ENCODE results near the gene PCP4L1. TPM values are rescaled to one million over a fixed set of nuclear protein-coding genes. Genes with fewer than 3 reads are reported as not detected.
"Not testable (repeated sequence)": the region's sequence is repeated elsewhere in the genome, so short reads cannot be mapped to it uniquely, and the experiment has no call there.

The PCP4L1 gene
- total RNA-seq, 1 donor: not detected

GRCh38 chr1:161311595-161312181 is 53.1 kb downstream of the PCP4L1 start:
- peaks cover 21% of the 10 kb centered on the region for H3K4me1 ChIP-seq (ENCODE audit: insufficient read depth, low read length)
- H3K4me3 ChIP-seq (ENCODE audit: low read length): no peak overlapping the region
- H3K9me3 ChIP-seq (ENCODE audit: low read depth, low read length): no peaks in the 10 kb centered on the region
- no peaks in the 10 kb centered on the region for H3K27me3 ChIP-seq (ENCODE audit: insufficient read depth, low read length)

- H3K27me3 ChIP-seq (ENCODE audit: insufficient read depth, low read length): no peaks in the 10 kb centered on the region
- peak overlapping the region; percentile 78 for H3K4me3 ChIP-seq (ENCODE audit: low read length)
- H3K4me1 ChIP-seq (ENCODE audit: insufficient read depth, low read length): peaks cover 13% of the 10 kb centered on the region
- H3K9me3 ChIP-seq (ENCODE audit: low read depth, low read length): no peaks in the 10 kb centered on the region
Measured at GRCh38 chr1:161313554-161314200, 55.1 kb downstream of the PCP4L1 start.

DNA sequence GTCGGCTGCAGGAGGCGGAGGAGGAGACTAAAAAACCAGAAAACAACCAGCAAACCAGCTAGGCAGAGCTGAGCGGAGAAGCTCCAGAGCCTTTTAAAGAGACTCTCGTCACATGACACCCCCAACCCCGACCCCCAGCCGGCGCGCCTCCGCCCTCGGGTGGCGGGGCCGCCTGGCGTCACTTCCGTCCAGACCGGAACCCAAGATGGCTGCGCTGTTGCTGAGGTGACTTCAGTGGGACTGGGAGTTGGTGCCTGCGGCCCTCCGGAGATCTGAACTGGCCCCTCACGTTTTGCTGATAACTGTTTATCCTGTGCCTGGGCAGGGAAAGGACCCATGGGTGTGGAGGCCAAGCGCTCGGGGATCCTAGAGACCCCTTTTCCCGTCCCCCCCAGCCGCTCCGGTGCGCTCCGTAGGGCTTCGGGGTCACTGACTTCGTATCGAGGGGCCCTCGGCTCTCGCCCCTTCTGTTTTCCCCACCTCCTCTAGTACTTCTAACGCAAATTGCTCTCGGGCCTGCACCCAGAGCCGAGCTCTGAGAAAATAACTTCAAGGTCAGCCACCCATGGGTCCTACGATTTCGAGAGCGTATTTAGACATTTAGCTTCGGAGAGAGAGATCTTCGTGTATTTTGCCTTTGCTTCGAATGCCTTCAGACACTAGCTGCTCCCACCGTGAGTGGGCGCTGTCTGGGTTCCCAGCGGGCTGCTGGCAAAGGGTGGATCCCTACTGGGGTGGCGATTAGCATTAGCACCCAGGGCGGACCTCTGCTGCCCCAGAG is 55.8 kb downstream of the PCP4L1 start, which contains the start of gene SDHC:
Gene SDHC, plus strand, starts transcription at position 181 of the 781 bp plus-strand sequence. Its CDS starts 25 bp downstream, at position 206.
- H3K4me1 ChIP-seq (ENCODE audit: insufficient read depth, low read length): peaks cover 13% of the 10 kb centered on the region
- no peaks in the 10 kb centered on the region for H3K9me3 ChIP-seq (ENCODE audit: low read depth, low read length)
- H3K27me3 ChIP-seq (ENCODE audit: insufficient read depth, low read length): no peaks in the 10 kb centered on the region
- peak within 1 kb of the TSS; percentile 78 for H3K4me3 ChIP-seq (ENCODE audit: low read length)

GRCh38 chr1:161315841-161316674 is 57.5 kb downstream of the PCP4L1 start:
- not testable (repeated sequence) for H3K4me3 ChIP-seq (ENCODE audit: low read length); H3K27me3 ChIP-seq (ENCODE audit: insufficient read depth, low read length)
- H3K4me1 ChIP-seq (ENCODE audit: insufficient read depth, low read length): peaks cover 13% of the 10 kb centered on the region

GRCh38 chr1:161324020-161324419 is 65.5 kb downstream of the PCP4L1 start:
- Histone ChIP-seq H3K4me3 (ENCODE audit: low read length) (no peak overlapping the region), H3K9me3 (ENCODE audit: low read depth, low read length) (no peaks in the 10 kb centered on the region)

More at GRCh38 chr1:161315841-161316674, 57.5 kb downstream of the PCP4L1 start:
- H3K9me3 ChIP-seq (ENCODE audit: low read depth, low read length): not testable (repeated sequence)

GRCh38 chr1:161330346-161330745 is 71.8 kb downstream of the PCP4L1 start:
- Histone ChIP-seq H3K27me3 (ENCODE audit: insufficient read depth, low read length) (no peaks in the 10 kb centered on the region), H3K9me3 (ENCODE audit: low read depth, low read length) (no peaks in the 10 kb centered on the region), H3K4me3 (ENCODE audit: low read length) (no peak overlapping the region), H3K4me1 (ENCODE audit: insufficient read depth, low read length) (no peaks in the 10 kb centered on the region)

More at GRCh38 chr1:161324020-161324419, 65.5 kb downstream of the PCP4L1 start:
- Histone ChIP-seq H3K27me3 (ENCODE audit: insufficient read depth, low read length) (no peaks in the 10 kb centered on the region), H3K4me1 (ENCODE audit: insufficient read depth, low read length) (no peaks in the 10 kb centered on the region)

DNA sequence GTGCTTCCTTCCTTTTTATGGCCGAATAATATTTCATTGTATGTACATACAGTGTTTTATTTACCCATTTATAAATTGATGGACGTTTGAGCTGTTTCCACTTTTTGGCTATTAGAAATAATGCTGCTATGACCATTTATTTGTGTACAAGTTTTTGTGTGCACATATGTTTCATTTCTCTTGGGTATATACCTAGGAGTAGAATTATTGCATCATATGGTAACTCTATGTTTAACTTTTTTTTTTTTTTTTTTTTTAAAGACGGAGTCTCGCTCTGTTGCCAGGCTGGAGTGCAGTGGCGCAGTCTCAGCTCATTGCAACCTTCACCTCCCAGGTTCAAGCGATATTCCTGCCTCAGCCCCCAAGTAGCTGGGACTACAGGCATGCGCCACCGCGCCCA is 74.6 kb downstream of the PCP4L1 start:
- no peak overlapping the region for H3K4me3 ChIP-seq (ENCODE audit: low read length)
- H3K9me3 ChIP-seq (ENCODE audit: low read depth, low read length): no peaks in the 10 kb centered on the region

More for the DNA sequence above, 74.6 kb downstream of the PCP4L1 start:
- Histone ChIP-seq H3K4me1 (ENCODE audit: insufficient read depth, low read length) (no peaks in the 10 kb centered on the region), H3K27me3 (ENCODE audit: insufficient read depth, low read length) (no peaks in the 10 kb centered on the region)

Other genes with a start within 250 kb of the PCP4L1 start
- 37.7 TPM for gene F11R, start 237.6 kb upstream of the PCP4L1 start, total RNA-seq
- 37.0 TPM for gene TSTD1, start 219.8 kb upstream of the PCP4L1 start, total RNA-seq
- 86.8 TPM for gene USF1, start 212.8 kb upstream of the PCP4L1 start, total RNA-seq
- 60.3 TPM for gene ARHGAP30, start 188.9 kb upstream of the PCP4L1 start, total RNA-seq
- gene NECTIN4, start 169.2 kb upstream of the PCP4L1 start, total RNA-seq: 1.4 TPM
- gene KLHDC9, start 160.4 kb upstream of the PCP4L1 start, total RNA-seq: not detected
- gene PFDN2, start 140.7 kb upstream of the PCP4L1 start, total RNA-seq: 20.0 TPM
- gene NIT1, start 140.6 kb upstream of the PCP4L1 start, total RNA-seq: 9.0 TPM
- 27.2 TPM for gene DEDD, start 126.1 kb upstream of the PCP4L1 start, total RNA-seq
- gene UFC1, start 104.8 kb upstream of the PCP4L1 start, total RNA-seq: 118 TPM
- 11.1 TPM for gene USP21, start 99.2 kb upstream of the PCP4L1 start, total RNA-seq
- 5.1 TPM for gene PPOX, start 92.3 kb upstream of the PCP4L1 start, total RNA-seq
- 18.7 TPM for gene B4GALT3, start 81.2 kb upstream of the PCP4L1 start, total RNA-seq
- 0.21 TPM for gene ADAMTS4, start 59.7 kb upstream of the PCP4L1 start, total RNA-seq
- 38.0 TPM for gene NDUFS2, start 56.4 kb upstream of the PCP4L1 start, total RNA-seq
- gene FCER1G, start 43.5 kb upstream of the PCP4L1 start, total RNA-seq: 190 TPM
- gene APOA2, start 35.1 kb upstream of the PCP4L1 start, total RNA-seq: not detected
- gene TOMM40L, start 32.7 kb upstream of the PCP4L1 start, total RNA-seq: 10.0 TPM
- gene NR1I3, start 20.5 kb upstream of the PCP4L1 start, total RNA-seq: 0.31 TPM
- 1.0 TPM for gene MPZ, start 51.2 kb downstream of the PCP4L1 start, total RNA-seq
- gene SDHC, start 55.6 kb downstream of the PCP4L1 start, total RNA-seq: 22.7 TPM
- not detected for gene CFAP126, start 109.1 kb downstream of the PCP4L1 start, total RNA-seq
- 182 TPM for gene FCGR2A, start 246.7 kb downstream of the PCP4L1 start, total RNA-seq